HL-60 (cell line): Measurements from ENCODE around the gene RTF1.

Source experiments
- CTCF ChIP-seq: IDR thresholded peaks from one replicate; pipeline ENCODE4 v1.5.1; 2011; ENCODE audit warnings: low read length, control low read depth, inconsistent platforms; ENCODE audit not compliant: insufficient read depth
- POLR2AphosphoS5 ChIP-seq: IDR thresholded peaks from 2 replicates; pipeline ENCODE4 v1.6.1; 2012; ENCODE audit warnings: low read depth
- REST ChIP-seq: IDR thresholded peaks from 2 replicates; pipeline ENCODE4 v1.6.1; 2012; ENCODE audit warnings: low read depth; ENCODE audit not compliant: insufficient replicate concordance

GRCh38 chr15:41408234-41408641 lies 8.7 kb upstream of the RTF1 start:
- TF ChIP-seq CTCF (no peak), POLR2AphosphoS5 (no peak), REST (no peak)
